GM23338 (cell line): ENCODE data around the gene ADGRB3.

Experiments
- CREB1 ChIP-seq: fragments of 250-450 bp; sonication (Bioruptor Pico); IDR thresholded peaks from 2 replicates; pipeline ENCODE4 v1.5.0; 2020; ENCODE audit warnings: low read depth, mild to moderate bottlenecking, moderate library complexity
- ETS1 ChIP-seq: IDR thresholded peaks from 2 replicates; pipeline ENCODE4 v1.6.1; 2016; ENCODE audit warnings: antibody characterized with exemption
- EZH2 ChIP-seq: fragments of 200-600 bp; sonication (generic); IDR thresholded peaks from one replicate; pipeline ENCODE4 v1.8.0; 2017; ENCODE audit warnings: antibody characterized with exemption, mild to moderate bottlenecking, low read depth; ENCODE audit not compliant: unreplicated experiment
- EZH2phosphoT487 ChIP-seq: fragments of 200-600 bp; sonication (generic); IDR thresholded peaks from one replicate; pipeline ENCODE4 v1.8.1; 2018; ENCODE audit warnings: antibody characterized with exemption; ENCODE audit not compliant: unreplicated experiment
- JUNB ChIP-seq: IDR thresholded peaks from one replicate; pipeline ENCODE4 v1.6.1; 2016; ENCODE audit warnings: antibody characterized with exemption; ENCODE audit not compliant: unreplicated experiment
- NANOG ChIP-seq: IDR thresholded peaks from 2 replicates; pipeline ENCODE4 v1.6.1; 2016; ENCODE audit warnings: antibody characterized with exemption, borderline replicate concordance
- POLR2AphosphoS5 ChIP-seq: IDR thresholded peaks from 2 replicates; pipeline ENCODE4 v1.6.1; 2016; ENCODE audit warnings: antibody characterized with exemption, low read depth
- REST ChIP-seq: IDR thresholded peaks from one replicate; pipeline ENCODE4 v1.6.1; 2018; ENCODE audit warnings: antibody characterized with exemption; ENCODE audit not compliant: unreplicated experiment
- STAT1 ChIP-seq: IDR thresholded peaks from one replicate; pipeline ENCODE4 v1.6.1; 2016; ENCODE audit warnings: antibody characterized with exemption; ENCODE audit not compliant: unreplicated experiment
- ZNF114 ChIP-seq: fragments of 250-450 bp; sonication (Bioruptor Pico); IDR thresholded peaks from 2 replicates; pipeline ENCODE4 v1.5.0; 2020; ENCODE audit warnings: mild to moderate bottlenecking, moderate library complexity
- ZNF331 ChIP-seq: fragments of 250-450 bp; sonication (Bioruptor Pico); IDR thresholded peaks from 2 replicates; pipeline ENCODE4 v1.5.0; 2020; ENCODE audit warnings: low read depth, mild to moderate bottlenecking, moderate library complexity
- TF ChIP-seq, protein P1 (sequence below), 2 experiments: fragments of 200-600 bp in 1 of 2; sonication (generic) in 1 of 2; conservative IDR thresholded peaks; 2 replicates each; pipeline versions ENCODE4 v1.5.1 to v1.6.1; 2016 to 2017; ENCODE audit warnings: antibody characterized with exemption in 2 of 2, low read depth in 2 of 2, mild to moderate bottlenecking in 2 of 2, moderate library complexity in 1 of 2
- TF ChIP-seq, protein P2 (sequence below): fragments of 250-450 bp; sonication (Bioruptor Pico); IDR thresholded peaks from 2 replicates; pipeline ENCODE4 v1.5.0; 2020; ENCODE audit warnings: mild to moderate bottlenecking, moderate library complexity

GRCh38 chr6:68638230-68638900 is 3.3 kb downstream of the ADGRB3 start:
- TF ChIP-seq EZH2 (no peak), EZH2phosphoT487 (no peak), JUNB (no peak), POLR2AphosphoS5 (no peak), ZNF114 (CRISPR knock-in tag) (no peak), CREB1 (CRISPR knock-in tag) (no peak), ZNF331 (no peak), REST (no peak), ETS1 (no peak), NANOG (no peak), STAT1 (no peak)
- TF ChIP-seq, protein P1, sequence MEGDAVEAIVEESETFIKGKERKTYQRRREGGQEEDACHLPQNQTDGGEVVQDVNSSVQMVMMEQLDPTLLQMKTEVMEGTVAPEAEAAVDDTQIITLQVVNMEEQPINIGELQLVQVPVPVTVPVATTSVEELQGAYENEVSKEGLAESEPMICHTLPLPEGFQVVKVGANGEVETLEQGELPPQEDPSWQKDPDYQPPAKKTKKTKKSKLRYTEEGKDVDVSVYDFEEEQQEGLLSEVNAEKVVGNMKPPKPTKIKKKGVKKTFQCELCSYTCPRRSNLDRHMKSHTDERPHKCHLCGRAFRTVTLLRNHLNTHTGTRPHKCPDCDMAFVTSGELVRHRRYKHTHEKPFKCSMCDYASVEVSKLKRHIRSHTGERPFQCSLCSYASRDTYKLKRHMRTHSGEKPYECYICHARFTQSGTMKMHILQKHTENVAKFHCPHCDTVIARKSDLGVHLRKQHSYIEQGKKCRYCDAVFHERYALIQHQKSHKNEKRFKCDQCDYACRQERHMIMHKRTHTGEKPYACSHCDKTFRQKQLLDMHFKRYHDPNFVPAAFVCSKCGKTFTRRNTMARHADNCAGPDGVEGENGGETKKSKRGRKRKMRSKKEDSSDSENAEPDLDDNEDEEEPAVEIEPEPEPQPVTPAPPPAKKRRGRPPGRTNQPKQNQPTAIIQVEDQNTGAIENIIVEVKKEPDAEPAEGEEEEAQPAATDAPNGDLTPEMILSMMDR (conservative IDR thresholded peaks at IDR 0.05; ENCODE audit: low read depth in 2 of 2), result peak; percentile 75 to 95
- TF ChIP-seq, protein P2, sequence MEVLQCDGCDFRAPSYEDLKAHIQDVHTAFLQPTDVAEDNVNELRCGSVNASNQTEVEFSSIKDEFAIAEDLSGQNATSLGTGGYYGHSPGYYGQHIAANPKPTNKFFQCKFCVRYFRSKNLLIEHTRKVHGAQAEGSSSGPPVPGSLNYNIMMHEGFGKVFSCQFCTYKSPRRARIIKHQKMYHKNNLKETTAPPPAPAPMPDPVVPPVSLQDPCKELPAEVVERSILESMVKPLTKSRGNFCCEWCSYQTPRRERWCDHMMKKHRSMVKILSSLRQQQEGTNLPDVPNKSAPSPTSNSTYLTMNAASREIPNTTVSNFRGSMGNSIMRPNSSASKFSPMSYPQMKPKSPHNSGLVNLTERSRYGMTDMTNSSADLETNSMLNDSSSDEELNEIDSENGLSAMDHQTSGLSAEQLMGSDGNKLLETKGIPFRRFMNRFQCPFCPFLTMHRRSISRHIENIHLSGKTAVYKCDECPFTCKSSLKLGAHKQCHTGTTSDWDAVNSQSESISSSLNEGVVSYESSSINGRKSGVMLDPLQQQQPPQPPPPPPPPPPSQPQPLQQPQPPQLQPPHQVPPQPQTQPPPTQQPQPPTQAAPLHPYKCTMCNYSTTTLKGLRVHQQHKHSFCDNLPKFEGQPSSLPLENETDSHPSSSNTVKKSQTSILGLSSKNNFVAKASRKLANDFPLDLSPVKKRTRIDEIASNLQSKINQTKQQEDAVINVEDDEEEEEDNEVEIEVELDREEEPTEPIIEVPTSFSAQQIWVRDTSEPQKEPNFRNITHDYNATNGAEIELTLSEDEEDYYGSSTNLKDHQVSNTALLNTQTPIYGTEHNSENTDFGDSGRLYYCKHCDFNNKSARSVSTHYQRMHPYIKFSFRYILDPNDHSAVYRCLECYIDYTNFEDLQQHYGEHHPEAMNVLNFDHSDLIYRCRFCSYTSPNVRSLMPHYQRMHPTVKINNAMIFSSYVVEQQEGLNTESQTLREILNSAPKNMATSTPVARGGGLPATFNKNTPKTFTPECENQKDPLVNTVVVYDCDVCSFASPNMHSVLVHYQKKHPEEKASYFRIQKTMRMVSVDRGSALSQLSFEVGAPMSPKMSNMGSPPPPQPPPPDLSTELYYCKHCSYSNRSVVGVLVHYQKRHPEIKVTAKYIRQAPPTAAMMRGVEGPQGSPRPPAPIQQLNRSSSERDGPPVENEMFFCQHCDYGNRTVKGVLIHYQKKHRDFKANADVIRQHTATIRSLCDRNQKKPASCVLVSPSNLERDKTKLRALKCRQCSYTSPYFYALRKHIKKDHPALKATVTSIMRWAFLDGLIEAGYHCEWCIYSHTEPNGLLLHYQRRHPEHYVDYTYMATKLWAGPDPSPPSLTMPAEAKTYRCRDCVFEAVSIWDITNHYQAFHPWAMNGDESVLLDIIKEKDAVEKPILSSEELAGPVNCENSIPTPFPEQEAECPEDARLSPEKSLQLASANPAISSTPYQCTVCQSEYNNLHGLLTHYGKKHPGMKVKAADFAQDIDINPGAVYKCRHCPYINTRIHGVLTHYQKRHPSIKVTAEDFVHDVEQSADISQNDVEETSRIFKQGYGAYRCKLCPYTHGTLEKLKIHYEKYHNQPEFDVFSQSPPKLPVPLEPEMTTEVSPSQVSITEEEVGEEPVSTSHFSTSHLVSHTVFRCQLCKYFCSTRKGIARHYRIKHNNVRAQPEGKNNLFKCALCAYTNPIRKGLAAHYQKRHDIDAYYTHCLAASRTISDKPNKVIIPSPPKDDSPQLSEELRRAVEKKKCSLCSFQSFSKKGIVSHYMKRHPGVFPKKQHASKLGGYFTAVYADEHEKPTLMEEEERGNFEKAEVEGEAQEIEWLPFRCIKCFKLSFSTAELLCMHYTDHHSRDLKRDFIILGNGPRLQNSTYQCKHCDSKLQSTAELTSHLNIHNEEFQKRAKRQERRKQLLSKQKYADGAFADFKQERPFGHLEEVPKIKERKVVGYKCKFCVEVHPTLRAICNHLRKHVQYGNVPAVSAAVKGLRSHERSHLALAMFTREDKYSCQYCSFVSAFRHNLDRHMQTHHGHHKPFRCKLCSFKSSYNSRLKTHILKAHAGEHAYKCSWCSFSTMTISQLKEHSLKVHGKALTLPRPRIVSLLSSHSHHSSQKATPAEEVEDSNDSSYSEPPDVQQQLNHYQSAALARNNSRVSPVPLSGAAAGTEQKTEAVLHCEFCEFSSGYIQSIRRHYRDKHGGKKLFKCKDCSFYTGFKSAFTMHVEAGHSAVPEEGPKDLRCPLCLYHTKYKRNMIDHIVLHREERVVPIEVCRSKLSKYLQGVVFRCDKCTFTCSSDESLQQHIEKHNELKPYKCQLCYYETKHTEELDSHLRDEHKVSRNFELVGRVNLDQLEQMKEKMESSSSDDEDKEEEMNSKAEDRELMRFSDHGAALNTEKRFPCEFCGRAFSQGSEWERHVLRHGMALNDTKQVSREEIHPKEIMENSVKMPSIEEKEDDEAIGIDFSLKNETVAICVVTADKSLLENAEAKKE (CRISPR knock-in tag), result no peak
